ENCODE data around the gene RBM15B.

The RBM15B gene

GRCh38 chr3:51394541-51394940 is 3.5 kb downstream of the RBM15B start:
- TF ChIP-seq, protein P1, sequence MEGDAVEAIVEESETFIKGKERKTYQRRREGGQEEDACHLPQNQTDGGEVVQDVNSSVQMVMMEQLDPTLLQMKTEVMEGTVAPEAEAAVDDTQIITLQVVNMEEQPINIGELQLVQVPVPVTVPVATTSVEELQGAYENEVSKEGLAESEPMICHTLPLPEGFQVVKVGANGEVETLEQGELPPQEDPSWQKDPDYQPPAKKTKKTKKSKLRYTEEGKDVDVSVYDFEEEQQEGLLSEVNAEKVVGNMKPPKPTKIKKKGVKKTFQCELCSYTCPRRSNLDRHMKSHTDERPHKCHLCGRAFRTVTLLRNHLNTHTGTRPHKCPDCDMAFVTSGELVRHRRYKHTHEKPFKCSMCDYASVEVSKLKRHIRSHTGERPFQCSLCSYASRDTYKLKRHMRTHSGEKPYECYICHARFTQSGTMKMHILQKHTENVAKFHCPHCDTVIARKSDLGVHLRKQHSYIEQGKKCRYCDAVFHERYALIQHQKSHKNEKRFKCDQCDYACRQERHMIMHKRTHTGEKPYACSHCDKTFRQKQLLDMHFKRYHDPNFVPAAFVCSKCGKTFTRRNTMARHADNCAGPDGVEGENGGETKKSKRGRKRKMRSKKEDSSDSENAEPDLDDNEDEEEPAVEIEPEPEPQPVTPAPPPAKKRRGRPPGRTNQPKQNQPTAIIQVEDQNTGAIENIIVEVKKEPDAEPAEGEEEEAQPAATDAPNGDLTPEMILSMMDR (IDR thresholded peaks at IDR 0.05; ENCODE audit: extremely low read depth, missing control alignments): no peak
- no peak for DNase-seq (ENCODE audit: low spot score)

DNA sequence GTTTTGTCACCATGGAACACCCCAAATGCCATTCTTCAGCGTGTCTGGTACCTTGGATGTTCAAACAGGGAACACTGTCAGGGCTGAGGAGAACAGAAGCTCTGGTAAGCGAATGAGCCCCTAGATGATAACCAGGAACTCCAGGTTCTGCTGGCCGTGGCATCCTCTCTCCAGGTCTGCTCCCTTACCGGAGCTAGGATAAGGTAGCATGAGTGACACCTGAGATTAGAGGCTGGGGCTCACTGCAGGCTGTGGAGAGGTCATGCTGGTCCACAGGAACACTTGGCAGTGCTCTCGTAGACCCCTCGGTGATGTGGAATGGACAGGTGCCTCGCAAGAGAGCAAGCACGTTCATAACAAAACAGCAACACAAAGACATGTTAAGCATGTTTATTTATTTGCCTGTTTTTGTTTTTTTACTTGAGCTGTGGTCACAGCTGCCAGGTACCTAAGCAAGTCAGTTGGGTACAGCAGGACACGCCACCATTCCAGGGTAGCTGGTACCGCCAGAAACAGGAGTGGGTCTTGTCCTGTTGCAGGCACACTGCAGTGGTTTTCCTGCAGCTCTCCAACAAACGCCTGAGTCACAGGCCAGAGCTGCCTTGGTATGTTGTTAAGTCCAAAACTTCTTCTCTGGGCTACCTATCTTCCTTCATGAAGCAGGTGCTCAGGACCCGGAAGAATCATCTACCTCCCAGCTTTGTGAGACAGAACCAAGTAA is 4.6 kb downstream of the RBM15B start:
- TF ChIP-seq, protein P1 (IDR thresholded peaks at IDR 0.05; ENCODE audit: extremely low read depth, missing control alignments): no peak
- no peak for DNase-seq (ENCODE audit: low spot score)

GRCh38 chr3:51396401-51396800 is 5.3 kb downstream of the RBM15B start:
- DNase-seq (ENCODE audit: low spot score): no peak
- TF ChIP-seq, protein P1 (IDR thresholded peaks at IDR 0.05; ENCODE audit: extremely low read depth, missing control alignments): no peak

DNA sequence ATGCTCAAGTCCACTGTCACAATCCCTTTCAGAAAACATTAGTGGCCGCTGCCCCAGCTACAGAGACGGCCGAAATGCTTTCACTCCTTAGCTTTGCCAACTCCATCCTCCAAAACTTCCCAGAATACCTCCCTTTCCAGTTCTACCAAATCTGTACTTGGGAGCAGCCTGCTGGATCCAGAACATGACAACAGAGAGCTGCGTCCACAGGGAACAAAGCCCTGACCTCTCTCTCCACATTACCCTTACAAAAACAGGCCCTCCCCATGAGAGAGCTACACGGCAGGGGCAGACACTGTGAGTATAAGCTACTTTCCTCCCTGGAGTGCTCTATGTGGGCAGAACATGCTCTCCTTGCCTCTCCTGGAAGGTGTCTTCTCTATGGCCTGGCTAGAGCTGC is 6.3 kb downstream of the RBM15B start:
- DNase-seq (ENCODE audit: low spot score): no peak
- TF ChIP-seq, protein P1 (IDR thresholded peaks at IDR 0.05; ENCODE audit: extremely low read depth, missing control alignments): no peak

DNA sequence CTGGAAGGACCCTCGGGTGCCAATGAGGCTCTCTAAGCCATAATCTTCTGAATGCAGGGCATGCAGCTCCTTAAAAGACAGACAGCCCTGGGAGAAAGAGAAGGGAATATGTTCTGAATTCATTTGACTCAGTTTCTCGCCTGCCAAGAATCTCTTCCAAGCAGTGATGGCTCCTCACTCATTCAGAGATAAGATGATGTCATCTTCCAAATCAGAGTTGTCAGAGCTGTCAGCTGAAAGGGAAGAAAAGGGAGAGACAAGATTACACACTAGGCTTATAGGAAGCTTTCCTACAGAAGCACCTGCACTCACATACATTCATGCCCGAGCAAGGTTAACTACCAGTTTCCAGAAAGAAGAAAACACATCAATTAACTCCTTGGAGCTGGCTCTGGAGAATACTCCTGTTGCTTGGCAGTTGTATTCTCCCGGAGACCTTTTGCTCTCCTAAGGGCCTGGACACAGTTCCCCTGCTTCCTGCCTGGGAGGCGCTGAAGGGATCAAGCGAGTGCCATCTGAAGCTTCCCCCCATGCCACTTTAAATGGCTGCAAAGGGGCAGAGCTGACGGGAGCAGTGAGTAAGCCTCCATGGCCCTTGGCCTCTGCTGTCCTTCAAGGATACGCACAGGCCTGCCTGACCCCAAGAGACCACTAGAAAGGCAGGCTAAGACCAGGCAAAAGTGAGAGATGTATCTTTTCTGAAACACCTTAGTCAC is 7.7 kb downstream of the RBM15B start:
- TF ChIP-seq, protein P1 (IDR thresholded peaks at IDR 0.05; ENCODE audit: extremely low read depth, missing control alignments): no peak
- no peak for DNase-seq (ENCODE audit: low spot score)

GRCh38 chr3:51400166-51400565 is 9.1 kb downstream of the RBM15B start:
- TF ChIP-seq, protein P1 (IDR thresholded peaks at IDR 0.05; ENCODE audit: extremely low read depth, missing control alignments): no peak
- no peak for DNase-seq (ENCODE audit: low spot score)

GRCh38 chr3:51401735-51402134 is 10.7 kb downstream of the RBM15B start:
- TF ChIP-seq, protein P1 (IDR thresholded peaks at IDR 0.05; ENCODE audit: extremely low read depth, missing control alignments): no peak
- DNase-seq (ENCODE audit: low spot score): no peak
